ENCODE results near the gene RASD1. TPM values are rescaled to one million over a fixed set of nuclear protein-coding genes. Genes with fewer than 3 reads are reported as not detected.
A peak's percentile ranks its signal among the peaks of the same experiment; 100 is the strongest.

RASD1 gene
- total RNA-seq, 1 donor from 2014 or later, result 5.6 TPM

- no peak overlapping the region for H3K27ac Mint-ChIP-seq
- no peak overlapping the region for H3K4me3 Mint-ChIP-seq (ENCODE audit: low read depth)
- peaks cover 26% of the 10 kb centered on the region for H3K27me3 Mint-ChIP-seq
- no peaks in the 10 kb centered on the region for H3K36me3 Mint-ChIP-seq (ENCODE audit: insufficient read depth)
- H3K9me3 Mint-ChIP-seq (ENCODE audit: low read depth), result no peaks in the 10 kb centered on the region
- TF ChIP-seq, protein P1, sequence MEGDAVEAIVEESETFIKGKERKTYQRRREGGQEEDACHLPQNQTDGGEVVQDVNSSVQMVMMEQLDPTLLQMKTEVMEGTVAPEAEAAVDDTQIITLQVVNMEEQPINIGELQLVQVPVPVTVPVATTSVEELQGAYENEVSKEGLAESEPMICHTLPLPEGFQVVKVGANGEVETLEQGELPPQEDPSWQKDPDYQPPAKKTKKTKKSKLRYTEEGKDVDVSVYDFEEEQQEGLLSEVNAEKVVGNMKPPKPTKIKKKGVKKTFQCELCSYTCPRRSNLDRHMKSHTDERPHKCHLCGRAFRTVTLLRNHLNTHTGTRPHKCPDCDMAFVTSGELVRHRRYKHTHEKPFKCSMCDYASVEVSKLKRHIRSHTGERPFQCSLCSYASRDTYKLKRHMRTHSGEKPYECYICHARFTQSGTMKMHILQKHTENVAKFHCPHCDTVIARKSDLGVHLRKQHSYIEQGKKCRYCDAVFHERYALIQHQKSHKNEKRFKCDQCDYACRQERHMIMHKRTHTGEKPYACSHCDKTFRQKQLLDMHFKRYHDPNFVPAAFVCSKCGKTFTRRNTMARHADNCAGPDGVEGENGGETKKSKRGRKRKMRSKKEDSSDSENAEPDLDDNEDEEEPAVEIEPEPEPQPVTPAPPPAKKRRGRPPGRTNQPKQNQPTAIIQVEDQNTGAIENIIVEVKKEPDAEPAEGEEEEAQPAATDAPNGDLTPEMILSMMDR (IDR thresholded peaks at IDR 0.05; ENCODE audit: unreplicated experiment), result no peak
- no peak for DNase-seq (ENCODE audit: low spot score, unreplicated experiment)
- peaks cover 5% of the 10 kb centered on the region for H3K4me1 Mint-ChIP-seq (ENCODE audit: low read depth)
These were observed 3.4 kb upstream of the RASD1 start for GRCh38 chr17:17499402-17500145.

GRCh38 chr17:17498606-17499301 is 2.6 kb upstream of the RASD1 start:
- H3K36me3 Mint-ChIP-seq (ENCODE audit: insufficient read depth), result no peaks in the 10 kb centered on the region
- H3K27ac Mint-ChIP-seq, result no peak overlapping the region
- no peak overlapping the region for H3K4me3 Mint-ChIP-seq (ENCODE audit: low read depth)
- no peak for DNase-seq (ENCODE audit: low spot score, unreplicated experiment)
- H3K4me1 Mint-ChIP-seq (ENCODE audit: low read depth), result peaks cover 5% of the 10 kb centered on the region
- no peaks in the 10 kb centered on the region for H3K9me3 Mint-ChIP-seq (ENCODE audit: low read depth)
- H3K27me3 Mint-ChIP-seq, result peaks cover 28% of the 10 kb centered on the region
- TF ChIP-seq, protein P1 (IDR thresholded peaks at IDR 0.05; ENCODE audit: unreplicated experiment), result no peak

DNA sequence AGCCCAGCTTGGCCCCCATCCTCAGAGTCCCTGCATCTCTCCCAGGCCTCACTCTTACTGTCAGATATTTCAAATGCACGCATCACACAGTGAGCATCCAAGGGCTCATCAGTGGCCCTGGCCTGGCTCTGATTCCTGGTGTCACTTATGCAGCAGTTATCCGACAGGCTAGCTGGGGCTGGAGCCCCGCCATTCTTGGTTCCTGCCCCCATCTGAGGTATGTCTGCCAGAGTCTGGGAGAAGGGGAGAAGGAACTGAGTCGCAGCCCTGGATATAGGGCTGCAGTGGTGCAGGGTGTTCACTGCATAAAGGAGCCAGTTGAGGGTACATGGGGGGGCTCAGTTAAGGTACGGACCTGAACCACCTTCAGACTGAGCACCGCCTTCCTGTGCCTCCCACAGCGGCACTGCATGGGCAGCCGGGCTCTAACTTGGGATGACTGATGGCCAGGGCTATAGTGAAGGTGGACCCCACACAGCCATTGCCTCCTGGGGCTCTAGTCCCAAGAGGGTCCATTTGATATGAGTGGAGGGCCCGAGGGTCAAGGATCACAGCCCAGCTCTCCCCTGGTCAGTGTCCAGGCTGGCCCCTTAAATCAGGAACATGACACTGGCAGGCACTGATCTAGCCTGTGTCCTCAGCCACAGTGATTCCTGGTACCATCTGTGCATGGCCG is 1.8 kb upstream of the RASD1 start:
- no peak overlapping the region for H3K27ac Mint-ChIP-seq
- TF ChIP-seq, protein P1 (IDR thresholded peaks at IDR 0.05; ENCODE audit: unreplicated experiment), result no peak
- peaks cover 5% of the 10 kb centered on the region for H3K4me1 Mint-ChIP-seq (ENCODE audit: low read depth)
- H3K36me3 Mint-ChIP-seq (ENCODE audit: insufficient read depth), result peaks cover 2% of the 10 kb centered on the region
- no peak for DNase-seq (ENCODE audit: low spot score, unreplicated experiment)
- H3K27me3 Mint-ChIP-seq, result peaks cover 32% of the 10 kb centered on the region
- no peaks in the 10 kb centered on the region for H3K9me3 Mint-ChIP-seq (ENCODE audit: low read depth)
- H3K4me3 Mint-ChIP-seq (ENCODE audit: low read depth), result no peak overlapping the region

GRCh38 chr17:17497065-17497844 is 1.1 kb upstream of the RASD1 start:
- no peaks in the 10 kb centered on the region for H3K9me3 Mint-ChIP-seq (ENCODE audit: low read depth)
- TF ChIP-seq, protein P1 (IDR thresholded peaks at IDR 0.05; ENCODE audit: unreplicated experiment), result no peak
- peaks cover 5% of the 10 kb centered on the region for H3K4me1 Mint-ChIP-seq (ENCODE audit: low read depth)
- DNase-seq (ENCODE audit: low spot score, unreplicated experiment), result no peak
- H3K27ac Mint-ChIP-seq, result no peak overlapping the region
- H3K4me3 Mint-ChIP-seq (ENCODE audit: low read depth), result peak overlapping the region; percentile 21
- H3K27me3 Mint-ChIP-seq, result peaks cover 32% of the 10 kb centered on the region
- H3K36me3 Mint-ChIP-seq (ENCODE audit: insufficient read depth), result peaks cover 5% of the 10 kb centered on the region

Measured in progenitor cell of endocrine pancreas (in vitro differentiated cells).